OCI-LY1 (cell line): ENCODE results near the gene HNF1A.

Experiments
- EZH2 ChIP-seq: fragments of 200-600 bp; sonication (generic), shearing (Covaris generic); IDR thresholded peaks from 2 replicates; pipeline ENCODE4 v1.8.0; 2017; ENCODE audit warnings: borderline replicate concordance, mixed run types, mild to moderate bottlenecking, antibody characterized with exemption, low read length, moderate library complexity, mixed read lengths
- TF ChIP-seq, protein P1 (sequence below): fragments of 200-600 bp; sonication (generic), shearing (Covaris generic); IDR thresholded peaks from 2 replicates; pipeline ENCODE4 v1.5.1; 2017; ENCODE audit warnings: mild to moderate bottlenecking, antibody characterized with exemption, low read length, moderate library complexity, mixed read lengths

DNA sequence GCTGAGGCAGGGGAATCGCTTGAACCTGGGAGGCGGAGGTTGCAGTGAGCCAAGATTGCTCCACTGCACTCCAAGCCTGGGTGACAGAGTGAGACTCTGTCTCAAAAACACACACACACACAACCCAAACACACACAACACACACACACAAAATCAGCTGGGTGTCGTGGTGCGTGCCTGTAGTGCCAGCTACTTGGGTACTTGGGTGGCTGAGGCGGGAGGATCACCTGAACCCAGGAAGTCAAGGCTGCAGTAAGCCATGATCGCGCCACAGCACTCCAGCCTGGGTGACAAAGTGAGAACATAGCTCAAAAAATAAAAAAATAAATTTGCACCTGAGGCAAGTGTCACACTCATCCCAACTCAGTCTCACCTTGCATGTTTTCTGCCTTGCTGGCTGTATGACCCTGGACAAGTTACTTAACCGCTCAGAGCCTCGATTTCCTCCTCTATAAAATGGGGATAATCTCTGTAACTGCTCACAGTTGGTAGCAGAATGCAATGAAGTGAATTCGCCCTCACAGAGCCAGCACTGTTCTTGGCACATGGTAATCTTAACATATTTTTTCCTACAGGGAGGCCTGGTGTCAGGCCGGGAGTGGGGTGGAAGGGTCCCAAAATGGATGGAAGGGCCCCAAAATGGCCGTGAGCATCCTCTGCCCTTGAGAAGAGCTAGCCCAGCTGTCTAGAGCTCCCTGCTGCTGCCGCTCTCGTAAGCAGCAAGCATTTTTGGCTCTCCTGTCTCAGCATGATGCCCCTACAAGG lies 630 bp upstream of the HNF1A start:
- TF ChIP-seq, protein P1, sequence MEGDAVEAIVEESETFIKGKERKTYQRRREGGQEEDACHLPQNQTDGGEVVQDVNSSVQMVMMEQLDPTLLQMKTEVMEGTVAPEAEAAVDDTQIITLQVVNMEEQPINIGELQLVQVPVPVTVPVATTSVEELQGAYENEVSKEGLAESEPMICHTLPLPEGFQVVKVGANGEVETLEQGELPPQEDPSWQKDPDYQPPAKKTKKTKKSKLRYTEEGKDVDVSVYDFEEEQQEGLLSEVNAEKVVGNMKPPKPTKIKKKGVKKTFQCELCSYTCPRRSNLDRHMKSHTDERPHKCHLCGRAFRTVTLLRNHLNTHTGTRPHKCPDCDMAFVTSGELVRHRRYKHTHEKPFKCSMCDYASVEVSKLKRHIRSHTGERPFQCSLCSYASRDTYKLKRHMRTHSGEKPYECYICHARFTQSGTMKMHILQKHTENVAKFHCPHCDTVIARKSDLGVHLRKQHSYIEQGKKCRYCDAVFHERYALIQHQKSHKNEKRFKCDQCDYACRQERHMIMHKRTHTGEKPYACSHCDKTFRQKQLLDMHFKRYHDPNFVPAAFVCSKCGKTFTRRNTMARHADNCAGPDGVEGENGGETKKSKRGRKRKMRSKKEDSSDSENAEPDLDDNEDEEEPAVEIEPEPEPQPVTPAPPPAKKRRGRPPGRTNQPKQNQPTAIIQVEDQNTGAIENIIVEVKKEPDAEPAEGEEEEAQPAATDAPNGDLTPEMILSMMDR = no peak
- no peak for TF ChIP-seq EZH2
